Measurements from ENCODE around the gene BRD7. TPM values are rescaled to one million over a fixed set of nuclear protein-coding genes. Genes with fewer than 3 reads are reported as not detected.

Gene BRD7
- total and polyA plus RNA-seq, 11 donors = 29.8 to 49.7 (median 43.7) TPM

- TF ChIP-seq POLR2A (IDR thresholded peaks at IDR 0.05) (no peak), CTCF (IDR thresholded peaks at IDR 0.05) (no peak)
- H3K9me3 ChIP-seq = no peaks in the 10 kb centered on the region
- 92 to 95% (median 93%) methylated on average over 4 of the region's 4 CpGs for WGBS, 4 donors
- intact Hi-C loops (cut with DNase I) = loop anchor here in 8 of 10 donors (2.0 to 10.0 kb wide), 6 partner anchors 174 to 434 kb away; partner anchors contain the start of gene NKD1 (in 1 of the 8)
- ATAC-seq (no peak), DNase-seq (no peak)
- no peak overlapping the region for H3K27ac ChIP-seq
- H3K36me3 ChIP-seq = peaks cover 0 to 10% (median 5%) of the 10 kb centered on the region in 9 donors
- no peak overlapping the region for H3K4me3 ChIP-seq
- H3K27me3 ChIP-seq = no peaks in the 10 kb centered on the region
- peaks cover 7 to 34% (median 16%) of the 10 kb centered on the region in 12 donors for H3K4me1 ChIP-seq
These were observed 2.4 kb upstream of the BRD7 start for GRCh38 chr16:50371036-50371716.

GRCh38 chr16:50369133-50369804 is 481 bp upstream of the BRD7 start:
- H3K27me3 ChIP-seq = no peaks in the 10 kb centered on the region
- peaks cover 0 to 29% (median 13%) of the 10 kb centered on the region in 9 donors for H3K36me3 ChIP-seq
- H3K27ac ChIP-seq = peak overlapping the region in 9 of 12 donors; percentile 13 to 75 (median 45)
- TF ChIP-seq CTCF (IDR thresholded peaks at IDR 0.05) (peak in 4 of 12 donors; percentile 4 to 19 (median 10)), POLR2A (IDR thresholded peaks at IDR 0.05) (no peak)
- H3K4me1 ChIP-seq = peaks cover 7 to 50% (median 22%) of the 10 kb centered on the region in 12 donors
- peak overlapping the region in 10 of 12 donors; percentile 33 to 99 (median 70) for H3K4me3 ChIP-seq
- no peaks in the 10 kb centered on the region for H3K9me3 ChIP-seq
- DNase-seq (no peak), ATAC-seq (no peak)
- 9 to 15% (median 13%) methylated on average over 7 of the region's 7 CpGs for WGBS, 4 donors
- intact Hi-C loops (cut with DNase I) = loop anchor here in 5 of 10 donors (5.0 to 10.0 kb wide), 6 partner anchors 122 to 436 kb away; partner anchors contain the start of genes CNEP1R1 (in 4 of the 5) and TENT4B (in 1 of the 5)

- TF ChIP-seq POLR2A (IDR thresholded peaks at IDR 0.05) (no peak), CTCF (IDR thresholded peaks at IDR 0.05) (no peak)
- WGBS, 4 donors = 5 to 6% (median 5%) methylated on average over 23 of the region's 23 CpGs
- DNase-seq (no peak), ATAC-seq (no peak)
- peak overlapping the region; percentile 78 to 99 (median 96) for H3K4me3 ChIP-seq
- H3K27me3 ChIP-seq = no peaks in the 10 kb centered on the region
- no peaks in the 10 kb centered on the region for H3K9me3 ChIP-seq
- peak overlapping the region in 10 of 12 donors; percentile 29 to 82 (median 68) for H3K27ac ChIP-seq
- intact Hi-C loops (cut with DNase I) = loop anchor here in 5 of 10 donors (5.0 to 10.0 kb wide), 6 partner anchors 121 to 437 kb away; partner anchors contain the start of genes CNEP1R1 (in 4 of the 5) and TENT4B (in 1 of the 5)
- H3K4me1 ChIP-seq = peaks cover 7 to 44% (median 22%) of the 10 kb centered on the region in 12 donors
- H3K36me3 ChIP-seq = peaks cover 0 to 43% (median 25%) of the 10 kb centered on the region in 9 donors
These were observed 895 bp downstream of the BRD7 start for GRCh38 chr16:50367777-50368409.

Measured in heart left ventricle (tissue), 16 donors.